DMS 273 treated with DMSO at 0.1 percent for 48 hours (cell line): ENCODE results near the gene ITGA4.
"Not testable (repeated sequence)": the region's sequence is repeated elsewhere in the genome, so short reads cannot be mapped to it uniquely, and the experiment has no call there.

Experiments used
- DNase-seq: peaks from one replicate; lab custom pipeline; 2025; lab: John Stamatoyannopoulos, UW

ITGA4 gene

GRCh38 chr2:181457121-181457740 is at the start of gene ITGA4:
TSS of gene ITGA4 (plus strand) at chr2:181457386. CDS start at chr2:181457655, 269 bp downstream.
- DNase-seq = peak; percentile 49

GRCh38 chr2:181408861-181409260 is 48.3 kb upstream of the ITGA4 start:
- DNase-seq = no peak

- DNase-seq = peak; percentile 61
These were observed 45.9 kb upstream of the ITGA4 start for GRCh38 chr2:181411105-181411849.

GRCh38 chr2:181419129-181419855 is 37.9 kb upstream of the ITGA4 start:
- DNase-seq = no peak

GRCh38 chr2:181420259-181421130 is 36.7 kb upstream of the ITGA4 start:
- DNase-seq = no peak

GRCh38 chr2:181421131-181421458 is 36.1 kb upstream of the ITGA4 start:
- DNase-seq = no peak

- DNase-seq = no peak
These were observed 35.7 kb upstream of the ITGA4 start for GRCh38 chr2:181421464-181421863.

GRCh38 chr2:181426672-181427071 is 30.5 kb upstream of the ITGA4 start:
- DNase-seq = no peak

GRCh38 chr2:181430406-181431118 is 26.6 kb upstream of the ITGA4 start:
- DNase-seq = no peak

GRCh38 chr2:181431674-181432073 is 25.5 kb upstream of the ITGA4 start:
- no peak for DNase-seq

GRCh38 chr2:181438261-181438660 is 18.9 kb upstream of the ITGA4 start:
- DNase-seq = no peak

GRCh38 chr2:181440344-181440743 is 16.8 kb upstream of the ITGA4 start:
- no peak for DNase-seq

GRCh38 chr2:181440919-181441318 is 16.3 kb upstream of the ITGA4 start:
- DNase-seq = no peak

- no peak for DNase-seq
These were observed 15.5 kb upstream of the ITGA4 start for GRCh38 chr2:181441670-181442069.

- no peak for DNase-seq
These were observed 12.5 kb upstream of the ITGA4 start for GRCh38 chr2:181444654-181445053.

- DNase-seq = no peak
These were observed 10.2 kb upstream of the ITGA4 start for GRCh38 chr2:181446985-181447384.

GRCh38 chr2:181449278-181449677 is 7.9 kb upstream of the ITGA4 start:
- DNase-seq = not testable (repeated sequence)

GRCh38 chr2:181454686-181455450 is 2.3 kb upstream of the ITGA4 start:
- no peak for DNase-seq

- DNase-seq = no peak
These were observed 496 bp upstream of the ITGA4 start for GRCh38 chr2:181456660-181457120.

- DNase-seq = peak; percentile 33
These were observed 697 bp downstream of the ITGA4 start for GRCh38 chr2:181457741-181458425.
